Measurements from ENCODE around the gene TEX22.

TEX22 gene

GRCh38 chr14:105385698-105386365 lies 12.5 kb upstream of the TEX22 start:
- DNase-seq = no peak

GRCh38 chr14:105386581-105387529 lies 11.5 kb upstream of the TEX22 start:
- DNase-seq = no peak

GRCh38 chr14:105387530-105387922 lies 10.8 kb upstream of the TEX22 start:
- DNase-seq = no peak

GRCh38 chr14:105388110-105388951 lies 10.0 kb upstream of the TEX22 start:
- no peak for DNase-seq

GRCh38 chr14:105388976-105389375 lies 9.4 kb upstream of the TEX22 start:
- no peak for DNase-seq

GRCh38 chr14:105389534-105389933 lies 8.8 kb upstream of the TEX22 start:
- DNase-seq = no peak

GRCh38 chr14:105389976-105390848 lies 8.1 kb upstream of the TEX22 start:
- DNase-seq = no peak

- no peak for DNase-seq
Observed at GRCh38 chr14:105390849-105391500, 7.4 kb upstream of the TEX22 start.

- DNase-seq = no peak
Observed at GRCh38 chr14:105391541-105391940, 6.8 kb upstream of the TEX22 start.

- DNase-seq = no peak
Observed at GRCh38 chr14:105392131-105393090, 5.9 kb upstream of the TEX22 start.

- no peak for DNase-seq
Observed at GRCh38 chr14:105393151-105393550, 5.2 kb upstream of the TEX22 start.

- no peak for DNase-seq
Observed at GRCh38 chr14:105394714-105395537, 3.4 kb upstream of the TEX22 start.

- no peak for DNase-seq
Observed at GRCh38 chr14:105395538-105395854, 2.8 kb upstream of the TEX22 start.

- DNase-seq = no peak
Observed at GRCh38 chr14:105397350-105397931, 897 bp upstream of the TEX22 start.

- DNase-seq = no peak
Observed at GRCh38 chr14:105398726-105399465, 558 bp downstream of the TEX22 start.

GRCh38 chr14:105399466-105399775 lies 1.1 kb downstream of the TEX22 start:
- DNase-seq = no peak

GRCh38 chr14:105400016-105400415 lies 1.7 kb downstream of the TEX22 start:
- no peak for DNase-seq

GRCh38 chr14:105401699-105402098 lies 3.4 kb downstream of the TEX22 start:
- no peak for DNase-seq

GRCh38 chr14:105408592-105408991 lies 10.3 kb downstream of the TEX22 start:
- no peak for DNase-seq

Data from NCI-H2227 treated with DMSO at 0.1 percent for 48 hours (cell line).